ENCODE data around the gene DSC3.

DSC3 gene

DNA sequence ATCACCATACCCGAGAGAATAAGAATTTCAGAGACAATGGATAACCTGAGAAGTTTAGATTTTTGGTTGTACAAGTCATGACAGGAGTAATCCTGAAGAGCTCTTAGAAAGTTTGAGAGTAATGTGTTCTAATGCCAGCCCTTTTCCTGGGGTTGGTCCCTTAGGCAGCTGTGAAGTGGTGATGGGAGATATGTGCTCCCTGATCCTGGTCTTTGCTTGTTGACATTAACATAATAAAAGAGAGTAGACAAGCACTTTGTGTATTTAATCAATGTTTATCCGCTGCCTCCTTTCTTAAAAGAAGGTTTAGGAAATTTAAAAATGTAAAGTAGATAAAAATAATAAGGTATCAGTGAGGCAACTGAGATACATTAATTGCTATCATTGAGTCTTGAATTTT, 13.8 kb upstream of the DSC3 start:
- no peak overlapping the region for H3K4me3 ChIP-seq (ENCODE audit: low read depth, low read length)
- TF ChIP-seq, protein P1, sequence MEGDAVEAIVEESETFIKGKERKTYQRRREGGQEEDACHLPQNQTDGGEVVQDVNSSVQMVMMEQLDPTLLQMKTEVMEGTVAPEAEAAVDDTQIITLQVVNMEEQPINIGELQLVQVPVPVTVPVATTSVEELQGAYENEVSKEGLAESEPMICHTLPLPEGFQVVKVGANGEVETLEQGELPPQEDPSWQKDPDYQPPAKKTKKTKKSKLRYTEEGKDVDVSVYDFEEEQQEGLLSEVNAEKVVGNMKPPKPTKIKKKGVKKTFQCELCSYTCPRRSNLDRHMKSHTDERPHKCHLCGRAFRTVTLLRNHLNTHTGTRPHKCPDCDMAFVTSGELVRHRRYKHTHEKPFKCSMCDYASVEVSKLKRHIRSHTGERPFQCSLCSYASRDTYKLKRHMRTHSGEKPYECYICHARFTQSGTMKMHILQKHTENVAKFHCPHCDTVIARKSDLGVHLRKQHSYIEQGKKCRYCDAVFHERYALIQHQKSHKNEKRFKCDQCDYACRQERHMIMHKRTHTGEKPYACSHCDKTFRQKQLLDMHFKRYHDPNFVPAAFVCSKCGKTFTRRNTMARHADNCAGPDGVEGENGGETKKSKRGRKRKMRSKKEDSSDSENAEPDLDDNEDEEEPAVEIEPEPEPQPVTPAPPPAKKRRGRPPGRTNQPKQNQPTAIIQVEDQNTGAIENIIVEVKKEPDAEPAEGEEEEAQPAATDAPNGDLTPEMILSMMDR (IDR thresholded peaks at IDR 0.05; ENCODE audit: low read depth, low read length, missing control alignments) = no peak
- DNase-seq (ENCODE audit: low read depth) = no peak

DNA sequence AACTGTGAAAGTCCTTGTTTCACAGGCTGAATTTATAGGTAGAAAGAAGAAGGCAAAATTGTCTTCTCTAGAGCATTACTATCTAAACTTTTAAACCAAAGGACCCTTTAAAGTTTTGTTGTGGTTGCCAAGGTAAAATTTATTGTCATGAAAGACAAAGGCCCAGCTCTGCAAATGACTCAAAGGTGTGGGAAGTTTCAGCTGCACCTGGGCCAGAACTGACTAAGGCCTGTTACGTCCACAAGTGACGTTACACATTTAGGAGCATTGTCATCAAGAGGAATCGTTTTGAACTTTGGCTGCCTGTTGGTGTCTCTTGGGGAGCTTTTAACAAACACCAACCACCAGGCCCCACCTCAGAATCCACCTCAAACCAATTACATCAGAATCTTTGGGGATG, 8.1 kb upstream of the DSC3 start:
- no peak for DNase-seq (ENCODE audit: low read depth)
- TF ChIP-seq, protein P1 (IDR thresholded peaks at IDR 0.05; ENCODE audit: low read depth, low read length, missing control alignments) = no peak
- no peak overlapping the region for H3K4me3 ChIP-seq (ENCODE audit: low read depth, low read length)

DNA sequence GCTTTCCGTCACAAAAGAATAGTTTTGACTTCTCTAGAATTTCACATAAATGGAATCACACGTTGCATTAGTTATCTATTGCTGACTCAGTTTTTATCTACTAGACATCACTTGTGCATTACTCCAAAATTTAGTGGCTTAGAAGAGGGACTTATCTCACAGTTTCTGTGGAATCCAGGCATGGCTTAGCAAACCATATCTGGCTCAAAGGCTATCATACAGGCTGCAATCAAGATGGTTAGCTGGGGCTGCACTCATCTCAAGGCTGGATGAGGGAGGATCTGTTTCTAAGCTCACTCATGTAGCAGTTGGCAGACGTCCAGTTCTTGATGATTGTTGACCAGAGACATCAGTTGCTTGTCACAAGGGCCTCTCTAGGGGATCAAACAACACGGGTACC, 6.6 kb upstream of the DSC3 start:
- TF ChIP-seq, protein P1 (IDR thresholded peaks at IDR 0.05; ENCODE audit: low read depth, low read length, missing control alignments) = no peak
- no peak overlapping the region for H3K4me3 ChIP-seq (ENCODE audit: low read depth, low read length)
- DNase-seq (ENCODE audit: low read depth) = no peak

DNA sequence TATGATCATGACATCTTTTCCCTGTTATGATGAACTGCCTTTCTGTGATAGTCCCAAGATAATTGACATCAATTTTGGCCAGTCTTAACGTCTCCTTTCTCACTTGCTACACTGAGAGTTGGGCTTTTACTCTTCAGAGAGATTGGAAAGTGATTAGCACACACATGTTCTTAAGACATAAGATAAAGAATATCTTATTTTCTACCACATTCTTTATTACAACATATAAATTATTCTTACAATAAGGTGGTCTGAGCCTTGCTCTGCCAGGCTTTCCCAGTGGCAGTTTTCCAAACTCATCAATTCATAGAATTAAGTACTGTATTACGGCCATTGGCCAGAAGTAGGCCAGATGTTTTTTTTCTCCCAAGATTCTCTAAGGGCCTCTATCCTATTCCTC, 5.7 kb upstream of the DSC3 start:
- TF ChIP-seq, protein P1 (IDR thresholded peaks at IDR 0.05; ENCODE audit: low read depth, low read length, missing control alignments) = no peak
- no peak for DNase-seq (ENCODE audit: low read depth)
- no peak overlapping the region for H3K4me3 ChIP-seq (ENCODE audit: low read depth, low read length)

DNA sequence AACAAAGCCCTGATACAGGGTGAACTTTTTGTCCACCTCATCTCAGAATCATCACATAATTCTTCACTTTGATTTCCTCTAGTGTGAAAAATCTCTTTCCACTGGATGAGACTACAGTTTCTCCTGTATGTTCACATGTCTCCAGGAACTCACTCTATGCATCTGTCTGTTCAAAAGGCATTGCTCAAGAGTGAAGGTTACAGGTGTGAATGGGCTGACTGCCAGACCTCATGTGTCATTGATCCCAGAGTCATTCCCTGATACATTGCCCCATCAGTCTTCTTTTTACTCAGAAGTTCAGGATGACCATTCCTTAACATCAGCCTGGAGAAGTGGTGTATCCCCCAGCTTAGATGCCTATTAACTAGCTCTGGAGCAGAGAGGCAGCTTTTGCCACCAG, 4.4 kb upstream of the DSC3 start:
- no peak for DNase-seq (ENCODE audit: low read depth)
- TF ChIP-seq, protein P1 (IDR thresholded peaks at IDR 0.05; ENCODE audit: low read depth, low read length, missing control alignments) = no peak
- no peak overlapping the region for H3K4me3 ChIP-seq (ENCODE audit: low read depth, low read length)

DNA sequence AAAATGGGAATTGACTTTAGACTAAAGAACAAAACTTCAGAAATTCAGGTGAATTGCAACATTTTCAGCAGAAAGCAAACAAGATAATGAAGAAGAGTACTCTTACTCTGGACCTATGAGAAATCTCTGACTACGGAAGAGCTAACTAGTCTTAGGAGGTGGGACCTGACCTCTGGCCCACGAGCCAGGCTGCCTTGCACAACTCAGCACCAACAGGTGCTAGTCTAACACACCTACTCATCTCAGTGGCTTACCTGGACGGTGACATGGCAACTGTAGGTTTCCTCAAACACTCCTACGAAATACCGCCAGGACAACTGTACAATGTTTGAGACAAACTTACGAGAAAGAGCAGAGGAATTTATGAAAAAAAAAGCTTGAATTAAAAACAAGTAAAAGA, 3.1 kb upstream of the DSC3 start:
- TF ChIP-seq, protein P1 (IDR thresholded peaks at IDR 0.05; ENCODE audit: low read depth, low read length, missing control alignments) = no peak
- H3K4me3 ChIP-seq (ENCODE audit: low read depth, low read length) = no peak overlapping the region
- no peak for DNase-seq (ENCODE audit: low read depth)

DNA sequence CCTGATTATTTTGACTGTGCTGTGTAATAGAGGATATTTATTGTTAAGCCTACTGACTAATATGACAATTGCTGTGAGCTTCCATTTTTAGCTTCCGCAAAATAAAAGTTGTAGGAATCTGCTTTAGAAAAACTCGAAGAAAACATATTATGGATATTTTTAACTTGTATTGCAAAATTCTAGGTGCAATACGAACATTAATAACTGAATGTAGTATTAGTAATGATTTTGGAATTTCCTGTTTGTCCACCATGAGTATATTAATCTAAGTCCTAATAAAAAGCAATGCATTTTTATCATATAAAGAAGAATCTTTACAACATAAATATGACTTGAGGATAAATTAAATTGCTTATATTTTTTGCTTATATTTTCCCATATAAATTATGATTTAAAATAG, 2.4 kb upstream of the DSC3 start:
- H3K4me3 ChIP-seq (ENCODE audit: low read depth, low read length) = no peak overlapping the region
- DNase-seq (ENCODE audit: low read depth) = no peak
- TF ChIP-seq, protein P1 (IDR thresholded peaks at IDR 0.05; ENCODE audit: low read depth, low read length, missing control alignments) = no peak

Measured in GM12864 (cell line).